GM19239 (cell line): Measurements from ENCODE around the gene HTR4.

Experiments
- DNase-seq: peaks from one replicate; pipeline ENCODE4 v3.0.0; 2011; ENCODE audit warnings: low spot score; ENCODE audit not compliant: insufficient read length
- FAIRE-seq: peaks from 2 replicates; lab custom pipeline; 2011; peaks lifted over from hg19 to GRCh38; lab: Jason Lieb, UNC

The HTR4 gene

GRCh38 chr5:148446611-148447010 is 207.7 kb downstream of the HTR4 start:
- no peak for FAIRE-seq
- no peak for DNase-seq

GRCh38 chr5:148445578-148445977 is 208.7 kb downstream of the HTR4 start:
- DNase-seq (no peak), FAIRE-seq (no peak)

DNA sequence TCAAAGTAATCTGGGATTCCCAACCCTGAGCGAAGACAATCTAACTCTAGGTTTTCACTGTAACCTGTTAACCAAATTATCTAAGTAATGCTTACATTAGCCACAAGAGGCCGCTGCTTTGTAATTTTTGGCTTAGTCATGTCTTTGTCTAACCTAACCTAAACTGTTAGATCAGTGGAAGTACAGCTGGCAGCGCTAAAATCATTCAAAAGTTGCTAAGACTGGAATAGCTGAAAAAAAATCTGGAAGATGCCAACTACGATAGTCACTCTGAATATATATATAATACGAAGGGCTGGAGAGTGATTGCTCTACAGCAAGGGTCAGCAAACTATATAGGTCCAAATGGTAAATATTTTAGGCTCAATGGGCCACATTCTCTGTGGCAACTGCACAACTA is 210.3 kb downstream of the HTR4 start:
- peak; percentile 84 for FAIRE-seq
- DNase-seq = peak; percentile 24

DNA sequence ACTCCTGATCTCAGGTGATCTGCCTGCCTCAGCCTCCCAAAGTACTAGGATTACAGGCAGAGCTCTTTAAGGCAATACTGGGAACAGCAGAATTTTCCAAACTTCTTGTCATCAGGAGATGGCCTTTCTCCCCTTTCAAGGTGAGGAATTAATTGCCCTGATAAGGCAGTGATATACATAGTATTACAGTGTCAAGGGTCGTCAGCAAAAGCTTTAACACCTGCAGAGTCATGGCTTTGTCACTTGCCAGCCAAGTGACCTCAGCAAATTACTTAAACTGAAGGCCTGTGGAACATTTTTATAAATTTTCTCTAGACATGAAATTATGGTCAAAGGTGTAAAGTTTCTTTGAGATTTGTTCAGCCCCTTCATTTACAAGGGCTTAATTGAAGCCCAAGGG is 211.1 kb downstream of the HTR4 start:
- no peak for DNase-seq
- FAIRE-seq = no peak

- DNase-seq (no peak), FAIRE-seq (no peak)
Observed at GRCh38 chr5:148438933-148439332, 215.4 kb downstream of the HTR4 start.

- FAIRE-seq (no peak), DNase-seq (no peak)
Observed at GRCh38 chr5:148437249-148437648, 217.1 kb downstream of the HTR4 start.

GRCh38 chr5:148436029-148436428 is 218.3 kb downstream of the HTR4 start:
- no peak for FAIRE-seq

DNA sequence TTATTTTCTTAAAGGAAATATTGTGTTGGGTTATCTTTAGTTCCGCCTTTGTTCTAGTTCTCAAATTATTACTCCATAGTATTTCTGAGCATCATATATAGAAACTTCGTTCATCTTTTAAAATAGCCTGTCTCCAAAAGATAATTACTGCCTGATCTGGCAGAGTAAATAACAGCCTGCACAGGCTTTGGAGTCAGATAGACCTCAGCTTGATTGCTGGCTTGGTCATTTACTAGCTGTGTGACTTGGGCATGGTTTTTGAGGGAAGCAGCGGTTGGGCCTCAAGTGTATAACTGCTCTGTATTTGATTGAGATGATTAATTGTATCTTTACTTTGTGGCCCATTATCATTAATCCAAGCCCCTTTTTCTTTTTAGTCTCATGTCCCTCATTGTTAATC is 220.5 kb downstream of the HTR4 start:
- no peak for FAIRE-seq

More at GRCh38 chr5:148436029-148436428, 218.3 kb downstream of the HTR4 start:
- DNase-seq = no peak

More for the DNA sequence above, 220.5 kb downstream of the HTR4 start:
- no peak for DNase-seq
